Gastroesophageal sphincter (tissue), 3 donors: ENCODE measurements around the gene PLK3.

Experiments used
- CTCF ChIP-seq, 4 experiments: fragments of 200-600 bp in 2 of 4; fragments of 450-650 bp in 2 of 4; sonication (generic) in 1 of 4; IDR thresholded peaks; one replicate each; pipeline ENCODE4 v1.5.1; 2017 to 2019; ENCODE audit warnings: antibody characterized with exemption in 4 of 4, mild to moderate bottlenecking in 2 of 4, moderate library complexity in 2 of 4
- POLR2A ChIP-seq, 2 donors: fragments of 450-650 bp; IDR thresholded peaks; one replicate each; pipeline ENCODE4 v1.6.1; 2017; ENCODE audit warnings: antibody characterized with exemption in 2 of 2, mild to moderate bottlenecking in 2 of 2, moderate library complexity in 1 of 2
- POLR2AphosphoS5 ChIP-seq: sonication (generic); formaldehyde crosslinking; IDR thresholded peaks from one replicate; pipeline ENCODE4 v1.6.1; 2017; ENCODE audit warnings: antibody characterized with exemption

GRCh38 chr1:44788120-44788860 is 11.9 kb upstream of the PLK3 start, which contains the start of gene BEST4:
- TF ChIP-seq CTCF (IDR thresholded peaks at IDR 0.05) (no peak), POLR2AphosphoS5 (no peak), POLR2A (IDR thresholded peaks at IDR 0.05) (no peak)
